MCF 10A (cell line): ENCODE measurements around the gene FOXC2. TPM values are rescaled to one million over a fixed set of nuclear protein-coding genes. Genes with fewer than 3 reads are reported as not detected.

Experiments used
- BruUV-seq: library from RNA; stranded (reverse); fragments of 400-500 nt; replicated peaks from 2 replicates; lab custom pipeline; 2021; lab: Mats Ljungman, UMichigan
- CTCF ChIA-PET: fragments of 300-600 bp; sonication (Branson Sonifier 250); formaldehyde crosslinking; extraction: SDS; loops from one replicate; lab custom pipeline; 2021; ENCODE audit warnings: antibody characterized with exemption, inconsistent platforms; lab: Yijun Ruan, JAX
- POLR2A ChIA-PET: fragments of 300-600, 350-650 bp; sonication (Branson Sonifier 250); formaldehyde crosslinking; extraction: SDS; loops from one replicate; lab custom pipeline; 2020; ENCODE audit warnings: antibody characterized with exemption, inconsistent platforms; lab: Yijun Ruan, JAX
- DNase-seq: peaks from one replicate; pipeline ENCODE4 v3.0.0-alpha.2; 2018; ENCODE audit not compliant: unreplicated experiment
- H3K27ac Mint-ChIP-seq: one replicate; pipeline ENCODE4 v1.8.0; 2022; ENCODE audit warnings: mild to moderate bottlenecking, low read depth, mixed read lengths; ENCODE audit not compliant: unreplicated experiment
- H3K27me3 Mint-ChIP-seq: one replicate; pipeline ENCODE4 v1.8.0; 2022; ENCODE audit warnings: mixed read lengths; ENCODE audit not compliant: insufficient read depth, unreplicated experiment
- H3K36me3 Mint-ChIP-seq: one replicate; pipeline ENCODE4 v1.8.0; 2022; ENCODE audit warnings: mild to moderate bottlenecking, moderate library complexity, mixed read lengths; ENCODE audit not compliant: insufficient read depth, unreplicated experiment
- H3K4me1 Mint-ChIP-seq: one replicate; pipeline ENCODE4 v1.8.0; 2022; ENCODE audit warnings: mixed read lengths; ENCODE audit not compliant: insufficient read depth, unreplicated experiment
- H3K4me3 Mint-ChIP-seq: one replicate; pipeline ENCODE4 v1.8.0; 2022; ENCODE audit warnings: mild to moderate bottlenecking, moderate library complexity, mixed read lengths; ENCODE audit not compliant: unreplicated experiment
- H3K9me3 Mint-ChIP-seq: one replicate; pipeline ENCODE4 v1.8.0; 2022; ENCODE audit warnings: mixed read lengths; ENCODE audit not compliant: unreplicated experiment
- CTCF ChIP-seq: fragments of 200-600 bp; IDR thresholded peaks from one replicate; pipeline ENCODE4 v1.8.0; 2022; ENCODE audit warnings: antibody characterized with exemption, mild to moderate bottlenecking; ENCODE audit not compliant: unreplicated experiment
- intact Hi-C: fragments of 100-400 bp; cut with micrococcal nuclease; formaldehyde crosslinking; loops from 2 replicates; pipeline ENCODE4 v1.14.1; 2022
- total RNA-seq: library from RNA; stranded (reverse); gene quantifications from 2 replicates; pipeline ENCODE4 v1.2.3, GENCODE V29; 2022

The FOXC2 gene
- total RNA-seq, 1 experiment from 2014 or later, result 22.5 TPM

DNA sequence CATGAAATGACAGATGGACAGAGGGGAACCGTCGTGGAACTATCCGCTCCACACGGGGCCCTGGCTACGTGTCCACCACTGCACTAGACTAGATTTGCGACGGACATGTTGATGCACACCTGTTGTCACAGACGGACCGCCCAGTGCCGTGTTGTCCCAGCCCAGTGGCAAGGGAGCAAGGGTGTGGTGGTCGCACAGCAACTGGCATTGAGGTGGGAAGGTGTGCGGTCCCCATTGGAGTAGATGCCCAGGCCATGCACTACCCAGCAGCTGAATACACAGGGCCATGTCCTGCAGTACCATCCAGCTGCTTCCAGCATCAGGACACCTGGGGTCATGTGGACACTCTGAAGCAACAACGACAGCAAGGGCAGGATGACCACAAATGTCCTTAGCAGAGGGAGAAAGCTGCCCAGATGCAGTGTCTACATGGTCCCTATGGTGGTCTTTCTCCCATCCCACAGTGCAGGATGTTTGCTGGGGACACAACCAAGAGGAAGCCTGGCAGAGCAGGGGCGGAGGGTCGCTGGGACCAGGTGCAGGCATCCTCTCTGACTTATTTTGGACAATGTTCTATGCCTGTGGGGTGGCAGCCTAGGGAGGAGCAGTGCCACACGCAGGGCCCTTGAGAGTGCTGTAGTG lies 47.5 kb upstream of the FOXC2 start:
- ChIA-PET CTCF (interaction anchor here (0.6 to 10.0 kb wide), 23 partner anchors 9 to 698 kb away, joined by 3 to 249 read pairs (median 4); no protein-coding TSS in a partner anchor), POLR2A (no interaction called here)
- Mint-ChIP-seq H3K4me1 (no peaks in the 10 kb centered on the region), H3K27ac (no peak overlapping the region), H3K36me3 (no peaks in the 10 kb centered on the region), H3K4me3 (no peak overlapping the region), H3K9me3 (no peaks in the 10 kb centered on the region), H3K27me3 (peaks cover 46% of the 10 kb centered on the region)
- BruUV-seq, result no TSS peak
- intact Hi-C loops, result loop anchor here (10.0 kb wide), 1 partner anchor 264 kb away; no protein-coding TSS in a partner anchor
- no peak for DNase-seq
- no peak for TF ChIP-seq CTCF

DNA sequence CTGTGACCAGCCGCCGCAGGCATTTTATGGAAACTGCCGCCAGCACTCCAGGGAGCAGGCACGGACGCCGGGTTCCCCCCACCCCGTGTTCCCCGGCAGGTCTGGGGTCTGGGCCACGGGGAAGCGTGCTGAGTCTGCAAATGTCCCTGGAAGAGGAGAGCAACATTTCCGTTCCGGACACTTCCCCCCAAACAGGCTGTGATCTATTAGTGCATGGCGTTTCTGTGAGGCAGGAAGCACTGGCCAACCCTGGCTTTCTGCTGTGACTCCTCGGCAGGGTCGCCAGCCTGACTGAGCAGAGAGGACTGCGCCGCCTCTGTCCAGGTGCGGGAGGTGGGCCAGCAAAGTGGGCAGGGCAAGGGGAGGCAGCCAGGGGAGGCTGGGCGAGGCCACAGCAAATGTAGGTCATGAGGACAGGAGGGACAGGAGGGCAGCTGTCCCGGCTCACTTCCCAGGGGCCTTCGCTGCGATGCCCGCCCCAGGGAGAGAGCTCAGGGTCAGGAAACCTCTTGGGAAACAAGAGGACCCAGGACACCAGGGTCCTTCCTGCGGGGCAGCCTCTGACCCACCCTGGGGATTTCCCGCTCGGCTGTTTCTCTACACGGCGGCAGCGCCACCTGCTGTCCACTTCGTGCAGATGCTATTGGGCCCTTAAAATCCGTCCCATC lies 46.8 kb upstream of the FOXC2 start:
- Mint-ChIP-seq H3K4me3 (no peak overlapping the region), H3K27ac (no peak overlapping the region), H3K27me3 (peaks cover 43% of the 10 kb centered on the region), H3K36me3 (no peaks in the 10 kb centered on the region), H3K9me3 (no peaks in the 10 kb centered on the region), H3K4me1 (no peaks in the 10 kb centered on the region)
- intact Hi-C loops, result loop anchor here (1.0 to 10.0 kb wide), 2 partner anchors 265 to 698 kb away; no protein-coding TSS in a partner anchor
- no TSS peak for BruUV-seq
- POLR2A ChIA-PET, result no interaction called here
- CTCF ChIA-PET, result interaction anchor here (0.6 to 10.0 kb wide), 26 partner anchors 9 to 720 kb away, joined by 3 to 249 read pairs (median 4); no protein-coding TSS in a partner anchor
- TF ChIP-seq CTCF, result peak; percentile 83
- peak; percentile 50 for DNase-seq

- Mint-ChIP-seq H3K4me3 (no peak overlapping the region), H3K27ac (no peak overlapping the region), H3K9me3 (no peaks in the 10 kb centered on the region), H3K27me3 (peaks cover 39% of the 10 kb centered on the region), H3K4me1 (no peaks in the 10 kb centered on the region), H3K36me3 (no peaks in the 10 kb centered on the region)
- TF ChIP-seq CTCF, result no peak
- no TSS peak for BruUV-seq
- no peak for DNase-seq
- CTCF ChIA-PET, result interaction anchor here (0.5 to 10.0 kb wide), 27 partner anchors 9 to 720 kb away, joined by 3 to 249 read pairs (median 3); no protein-coding TSS in a partner anchor
- intact Hi-C loops, result loop anchor here (1.0 kb wide), 1 partner anchor 699 kb away; no protein-coding TSS in a partner anchor
- POLR2A ChIA-PET, result interaction anchor here (0.7 kb wide), 1 partner anchor 448 kb away, joined by 3 read pairs; no protein-coding TSS in a partner anchor
These were observed 46.1 kb upstream of the FOXC2 start for GRCh38 chr16:86520317-86521210.
